Loucy (cell line): ENCODE data around the gene SMIM3.

Experiments used
- CTCF ChIP-seq: fragments of 200-600 bp; sonication (generic); conservative IDR thresholded peaks from 2 replicates; pipeline ENCODE4 v1.5.1; 2014; ENCODE audit warnings: mild to moderate bottlenecking, antibody characterized with exemption, low read length
- EZH2phosphoT487 ChIP-seq: fragments of 200-600 bp; IDR thresholded peaks from 2 replicates; pipeline ENCODE4 v1.6.1; 2018; ENCODE audit warnings: antibody characterized with exemption, mild to moderate bottlenecking, moderate library complexity, borderline replicate concordance

- TF ChIP-seq CTCF (no peak), EZH2phosphoT487 (no peak)
Measured at GRCh38 chr5:150765799-150766169, 12.8 kb upstream of the SMIM3 start.
